Measurements from ENCODE around the gene ADGRV1.
A peak's percentile ranks its signal among the peaks of the same experiment; 100 is the strongest.
"Not testable (repeated sequence)": the region's sequence is repeated elsewhere in the genome, so short reads cannot be mapped to it uniquely, and the experiment has no call there.

The ADGRV1 gene

GRCh38 chr5:90593083-90593482, 34.5 kb downstream of the ADGRV1 start:
- not testable (repeated sequence) for DNase-seq (ENCODE audit: low spot score)

GRCh38 chr5:90595766-90596165, 37.2 kb downstream of the ADGRV1 start:
- DNase-seq (ENCODE audit: low spot score), result not testable (repeated sequence)

- DNase-seq (ENCODE audit: low spot score), result no peak
Measured at GRCh38 chr5:90598293-90598692, 39.7 kb downstream of the ADGRV1 start.

- not testable (repeated sequence) for DNase-seq (ENCODE audit: low spot score)
Measured at GRCh38 chr5:90600307-90600706, 41.7 kb downstream of the ADGRV1 start.

- no peak for DNase-seq (ENCODE audit: low spot score)
Measured at GRCh38 chr5:90601468-90601867, 42.9 kb downstream of the ADGRV1 start.

- no peak for DNase-seq (ENCODE audit: low spot score)
Measured at GRCh38 chr5:90602681-90603080, 44.1 kb downstream of the ADGRV1 start.

- DNase-seq (ENCODE audit: low spot score), result no peak
Measured at GRCh38 chr5:90606539-90606938, 47.9 kb downstream of the ADGRV1 start.

- no peak for DNase-seq (ENCODE audit: low spot score)
Measured at GRCh38 chr5:90612919-90613318, 54.3 kb downstream of the ADGRV1 start.

GRCh38 chr5:90613459-90613858, 54.9 kb downstream of the ADGRV1 start:
- no peak for DNase-seq (ENCODE audit: low spot score)

- DNase-seq (ENCODE audit: low spot score), result no peak
Measured at GRCh38 chr5:90613918-90614504, 55.4 kb downstream of the ADGRV1 start.

GRCh38 chr5:90615355-90615754, 56.8 kb downstream of the ADGRV1 start:
- DNase-seq (ENCODE audit: low spot score), result no peak

- no peak for DNase-seq (ENCODE audit: low spot score)
Measured at GRCh38 chr5:90618071-90618470, 59.5 kb downstream of the ADGRV1 start.

GRCh38 chr5:90619762-90620161, 61.2 kb downstream of the ADGRV1 start:
- not testable (repeated sequence) for DNase-seq (ENCODE audit: low spot score)

- no peak for DNase-seq (ENCODE audit: low spot score)
Measured at GRCh38 chr5:90621848-90622247, 63.3 kb downstream of the ADGRV1 start.

GRCh38 chr5:90626493-90626892, 67.9 kb downstream of the ADGRV1 start:
- no peak for DNase-seq (ENCODE audit: low spot score)

GRCh38 chr5:90628492-90628891, 69.9 kb downstream of the ADGRV1 start:
- no peak for DNase-seq (ENCODE audit: low spot score)

GRCh38 chr5:90632791-90633190, 74.2 kb downstream of the ADGRV1 start:
- peak; percentile 12 for DNase-seq (ENCODE audit: low spot score)

- DNase-seq (ENCODE audit: low spot score), result no peak
Measured at GRCh38 chr5:90636948-90637347, 78.4 kb downstream of the ADGRV1 start.

GRCh38 chr5:90637731-90638130, 79.1 kb downstream of the ADGRV1 start:
- DNase-seq (ENCODE audit: low spot score), result no peak

GRCh38 chr5:90638878-90639277, 80.3 kb downstream of the ADGRV1 start:
- DNase-seq (ENCODE audit: low spot score), result no peak

GRCh38 chr5:90640484-90641059, 82.0 kb downstream of the ADGRV1 start:
- no peak for DNase-seq (ENCODE audit: low spot score)

GRCh38 chr5:90641528-90641927, 82.9 kb downstream of the ADGRV1 start:
- no peak for DNase-seq (ENCODE audit: low spot score)

GRCh38 chr5:90642706-90643229, 84.2 kb downstream of the ADGRV1 start:
- no peak for DNase-seq (ENCODE audit: low spot score)

GRCh38 chr5:90644132-90644531, 85.5 kb downstream of the ADGRV1 start:
- no peak for DNase-seq (ENCODE audit: low spot score)
